ENCODE data around the gene WWC2. TPM values are rescaled to one million over a fixed set of nuclear protein-coding genes. Genes with fewer than 3 reads are reported as not detected.

WWC2 gene
- total RNA-seq, 1 experiment from 2014 or later: 42.5 TPM

DNA sequence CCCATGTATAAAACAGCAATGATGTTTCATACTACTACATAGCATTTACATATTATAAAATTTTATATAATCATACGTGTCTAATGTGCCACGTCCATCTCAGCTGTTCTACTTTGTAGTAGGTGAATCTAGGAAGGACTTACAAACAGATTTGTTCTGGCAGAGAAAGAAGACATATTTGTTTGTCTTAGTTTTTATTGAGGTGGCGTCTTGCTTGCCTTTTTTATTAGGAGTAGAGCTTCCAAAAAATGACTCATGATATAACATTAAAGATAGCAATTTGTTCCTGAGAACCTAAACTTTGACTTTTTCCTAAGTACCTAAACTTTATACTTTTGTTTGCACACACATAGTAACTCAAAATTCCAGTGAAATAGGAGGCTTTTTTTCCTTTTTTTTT lies 156.4 kb downstream of the WWC2 start:
- Histone ChIP-seq H3K9me3 (replicated peaks) (no peaks in the 10 kb centered on the region), H3K27me3 (replicated peaks) (no peaks in the 10 kb centered on the region), H3K4me3 (no peak overlapping the region), H3K36me3 (peaks cover 89% of the 10 kb centered on the region), H3K27ac (no peak overlapping the region), H3K4me1 (replicated peaks) (0 out of 2 replicates have a peak, but pooled peaks cover 3% of the 10 kb centered on the region)
- no peak for DNase-seq (ENCODE audit: low read depth in 1 of 2, low spot score in 2 of 2)

DNA sequence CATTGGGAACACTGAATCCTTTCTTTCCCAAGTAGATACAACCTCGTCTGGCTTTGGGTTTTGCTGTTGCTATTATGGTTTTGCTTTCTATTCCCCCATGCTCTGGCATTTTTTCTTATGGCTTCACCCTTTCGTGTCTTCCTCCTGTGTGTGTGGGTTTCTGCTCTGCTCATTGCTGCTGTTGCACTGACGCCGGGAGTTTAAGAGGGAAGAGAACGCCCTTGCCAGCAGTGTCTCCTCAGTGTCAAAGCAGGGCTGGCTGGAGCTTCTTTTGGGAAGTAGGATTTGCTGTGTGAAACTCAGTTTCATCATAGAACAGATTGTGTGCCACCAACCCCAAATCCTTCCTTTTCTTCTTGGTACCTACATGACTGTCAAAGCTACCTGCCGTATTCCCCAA lies 157.3 kb downstream of the WWC2 start:
- H3K36me3 ChIP-seq: peaks cover 89% of the 10 kb centered on the region
- H3K4me1 ChIP-seq (replicated peaks): 0 out of 2 replicates have a peak, but pooled peaks cover 3% of the 10 kb centered on the region
- H3K27ac ChIP-seq: no peak overlapping the region
- DNase-seq (ENCODE audit: low read depth in 1 of 2, low spot score in 2 of 2): no peak
- no peak overlapping the region for H3K4me3 ChIP-seq
- H3K27me3 ChIP-seq (replicated peaks): no peaks in the 10 kb centered on the region
- no peaks in the 10 kb centered on the region for H3K9me3 ChIP-seq (replicated peaks)

DNA sequence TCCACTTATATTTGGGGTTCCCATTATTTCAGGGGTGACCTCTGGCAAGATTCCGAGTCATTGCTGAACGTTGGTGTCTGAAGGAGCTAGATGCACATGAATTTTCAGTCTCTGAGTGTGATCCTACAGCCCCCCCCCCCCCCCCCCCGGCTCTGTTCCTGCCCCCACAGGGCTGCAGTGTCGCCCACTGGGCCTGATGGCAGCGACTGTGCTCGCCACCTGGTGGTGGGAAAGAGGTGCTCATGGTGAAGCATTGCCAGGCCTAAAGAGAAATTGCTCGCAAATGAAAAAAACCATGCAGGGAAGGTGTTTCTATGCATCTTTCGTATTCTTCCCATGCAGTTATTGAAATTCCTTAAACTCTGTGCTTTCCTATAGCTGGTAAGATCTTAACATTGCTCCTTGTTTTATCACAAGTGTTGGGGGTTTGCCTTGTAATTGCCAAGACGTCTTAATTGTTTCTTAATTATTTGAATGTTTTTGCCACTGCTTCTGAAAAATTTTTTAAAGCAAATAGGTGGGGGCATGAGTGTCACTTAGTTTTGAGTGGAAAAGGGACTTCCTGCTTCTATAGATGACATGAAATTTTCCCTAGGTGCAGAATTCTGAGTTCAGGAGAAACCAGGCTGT lies 157.8 kb downstream of the WWC2 start:
- no peak overlapping the region for H3K27ac ChIP-seq
- no peak overlapping the region for H3K4me3 ChIP-seq
- no peaks in the 10 kb centered on the region for H3K27me3 ChIP-seq (replicated peaks)
- peak; percentile 53 to 65 for DNase-seq (ENCODE audit: low read depth in 1 of 2, low spot score in 2 of 2)
- H3K4me1 ChIP-seq (replicated peaks): 0 out of 2 replicates have a peak, but pooled peaks cover 3% of the 10 kb centered on the region
- no peaks in the 10 kb centered on the region for H3K9me3 ChIP-seq (replicated peaks)
- H3K36me3 ChIP-seq: peaks cover 89% of the 10 kb centered on the region

DNA sequence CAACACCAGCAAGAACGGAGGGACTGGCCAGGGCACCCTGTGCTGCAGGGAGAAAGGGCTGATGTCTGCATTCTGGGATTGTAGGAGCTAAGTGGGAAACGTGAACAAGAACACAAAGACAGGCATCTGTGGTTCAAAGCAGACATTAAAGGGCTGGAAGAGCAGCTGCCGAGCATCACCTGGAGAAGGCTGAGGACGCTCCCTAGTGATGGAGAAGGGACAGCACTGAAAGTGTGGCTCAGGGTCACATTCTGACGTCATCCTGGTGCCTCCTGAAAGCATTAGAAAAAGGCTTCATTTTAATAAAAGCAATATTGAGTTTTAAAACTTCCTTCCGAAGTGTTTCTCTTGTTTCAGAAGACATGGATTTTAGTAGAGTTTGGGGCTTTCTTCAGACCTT lies 158.8 kb downstream of the WWC2 start:
- peaks cover 89% of the 10 kb centered on the region for H3K36me3 ChIP-seq
- no peaks in the 10 kb centered on the region for H3K27me3 ChIP-seq (replicated peaks)
- H3K27ac ChIP-seq: no peak overlapping the region
- H3K4me1 ChIP-seq (replicated peaks): peaks cover 12% of the 10 kb centered on the region
- no peak for DNase-seq (ENCODE audit: low read depth in 1 of 2, low spot score in 2 of 2)
- no peak overlapping the region for H3K4me3 ChIP-seq
- no peaks in the 10 kb centered on the region for H3K9me3 ChIP-seq (replicated peaks)

DNA sequence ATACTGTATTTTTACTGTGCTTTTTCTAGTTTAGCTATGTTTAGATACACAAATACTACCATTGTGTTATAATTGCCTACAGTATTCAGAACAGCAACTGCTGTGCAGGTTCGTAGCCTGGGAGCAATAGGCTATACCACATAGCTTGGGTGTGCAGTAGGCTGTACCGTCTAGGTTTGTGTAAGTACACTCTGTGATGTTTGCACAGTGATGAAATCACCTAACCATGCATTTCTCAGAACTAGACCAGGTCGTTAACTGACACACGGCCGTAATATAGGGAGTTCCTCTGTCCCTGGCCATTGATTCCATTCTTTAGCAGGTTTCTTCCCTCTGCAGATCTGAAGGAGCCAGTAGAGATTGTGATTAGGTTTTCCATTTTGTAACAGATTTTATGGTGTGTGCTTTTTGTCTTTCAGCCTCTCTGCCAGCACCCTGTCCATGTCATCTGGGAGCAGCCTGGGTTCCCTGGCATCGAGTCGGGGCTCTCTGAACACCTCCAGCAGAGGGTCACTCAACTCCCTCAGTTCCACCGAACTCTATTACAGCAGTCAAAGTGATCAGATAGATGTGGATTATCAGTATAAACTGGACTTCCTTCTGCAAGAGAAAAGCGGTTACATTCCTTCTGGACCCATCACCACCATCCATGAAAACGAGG lies 161.6 kb downstream of the WWC2 start:
- H3K9me3 ChIP-seq (replicated peaks): no peaks in the 10 kb centered on the region
- H3K4me1 ChIP-seq (replicated peaks): peaks cover 18% of the 10 kb centered on the region
- peaks cover 94% of the 10 kb centered on the region for H3K36me3 ChIP-seq

DNA sequence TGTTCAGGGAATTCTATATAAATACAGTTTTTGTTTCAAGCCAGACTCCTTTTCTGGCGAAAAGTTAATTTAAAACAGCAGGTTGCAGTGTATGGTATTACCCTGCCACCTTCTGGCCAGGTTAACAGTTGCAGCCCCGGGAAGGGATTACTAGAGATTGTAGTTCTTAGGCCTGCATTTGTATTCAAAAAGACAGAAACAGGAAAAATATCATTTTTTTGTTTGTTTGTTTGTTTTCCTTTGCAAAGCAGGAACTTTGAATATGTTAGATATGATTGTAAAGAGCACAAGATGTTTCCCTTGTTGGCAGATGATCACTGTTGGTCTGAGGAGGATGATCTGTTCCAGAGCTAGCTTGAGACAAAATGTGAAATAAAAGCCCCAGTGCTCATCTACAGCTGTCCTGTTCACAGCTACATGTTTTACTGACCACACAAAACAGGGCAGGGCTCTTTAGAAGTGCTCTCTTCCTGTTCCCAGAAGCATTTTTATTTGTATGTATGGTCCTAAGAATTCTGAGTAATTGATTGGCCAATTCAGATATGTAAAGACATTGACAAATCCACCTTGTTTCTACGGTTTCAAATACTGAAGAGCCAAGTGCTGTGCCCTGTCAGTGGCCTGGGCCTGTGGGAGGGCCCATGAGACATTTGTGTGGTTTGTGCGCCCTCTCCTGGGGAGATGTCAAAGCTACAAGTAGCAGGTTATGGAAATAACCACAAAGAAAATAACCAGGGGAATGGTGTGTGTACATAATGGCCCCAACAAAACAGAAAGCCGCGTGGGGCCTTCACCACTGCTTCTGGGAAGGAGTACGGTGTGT lies 163.1 kb downstream of the WWC2 start:
- peak; percentile 80 to 83 for DNase-seq (ENCODE audit: low read depth in 1 of 2, low spot score in 2 of 2)
- no peak overlapping the region for H3K27ac ChIP-seq

More for the DNA sequence above, 161.6 kb downstream of the WWC2 start:
- Histone ChIP-seq H3K27ac (no peak overlapping the region), H3K4me3 (no peak overlapping the region), H3K27me3 (replicated peaks) (no peaks in the 10 kb centered on the region)
- no peak for DNase-seq (ENCODE audit: low read depth in 1 of 2, low spot score in 2 of 2)

DNA sequence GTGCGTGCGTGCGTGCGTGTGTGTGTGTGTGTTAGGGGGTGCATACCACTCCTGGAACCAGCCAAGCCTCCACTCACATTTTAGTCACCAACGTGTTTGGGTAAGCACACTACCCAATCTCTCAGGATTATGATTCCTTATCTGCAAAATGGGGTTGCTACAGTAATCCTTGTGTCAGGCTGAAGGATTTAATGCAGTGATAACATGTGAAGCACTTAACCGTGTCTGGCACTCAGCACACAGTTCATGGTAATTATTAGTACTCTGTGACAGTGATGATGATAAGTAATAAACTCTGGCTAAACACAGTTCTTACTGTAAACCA lies 163.7 kb downstream of the WWC2 start:
- H3K9me3 ChIP-seq (replicated peaks): no peaks in the 10 kb centered on the region
- no peak for DNase-seq (ENCODE audit: low read depth in 1 of 2, low spot score in 2 of 2)
- no peaks in the 10 kb centered on the region for H3K27me3 ChIP-seq (replicated peaks)
- peaks cover 92% of the 10 kb centered on the region for H3K36me3 ChIP-seq
- H3K4me1 ChIP-seq (replicated peaks): peaks cover 15% of the 10 kb centered on the region
- no peak overlapping the region for H3K27ac ChIP-seq
- no peak overlapping the region for H3K4me3 ChIP-seq

More for the DNA sequence above, 163.1 kb downstream of the WWC2 start:
- peaks cover 92% of the 10 kb centered on the region for H3K36me3 ChIP-seq
- H3K4me1 ChIP-seq (replicated peaks): peaks cover 15% of the 10 kb centered on the region
- no peak overlapping the region for H3K4me3 ChIP-seq
- no peaks in the 10 kb centered on the region for H3K27me3 ChIP-seq (replicated peaks)
- H3K9me3 ChIP-seq (replicated peaks): no peaks in the 10 kb centered on the region

DNA sequence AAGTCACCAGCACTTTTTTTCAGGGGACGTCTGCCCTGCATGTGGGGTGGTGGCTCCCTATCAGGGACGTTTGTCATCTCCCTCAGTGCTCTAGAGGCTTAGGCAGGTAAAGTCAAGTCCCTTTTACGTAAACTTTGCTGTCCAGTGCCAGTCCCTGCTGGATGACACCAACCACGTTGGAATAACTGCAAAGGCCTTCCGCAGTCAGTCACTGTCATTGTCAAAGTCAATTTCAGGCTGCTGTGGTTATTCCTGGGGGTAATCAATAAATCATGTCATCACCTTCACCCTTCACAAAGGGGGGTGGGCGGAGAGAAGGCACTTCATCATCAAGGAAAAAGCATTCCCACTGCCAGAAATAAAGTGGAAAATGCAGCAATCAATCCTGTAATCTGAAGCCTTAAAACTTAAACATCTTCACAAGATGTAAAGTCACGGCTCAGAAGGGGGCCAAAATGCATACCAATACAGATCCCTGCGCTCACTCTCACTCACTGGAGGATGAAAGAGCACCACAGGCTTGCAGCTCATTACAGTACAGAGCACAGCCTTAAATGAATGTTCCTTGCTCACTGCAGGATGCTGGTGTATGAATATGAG lies 164.8 kb downstream of the WWC2 start:
- Histone ChIP-seq H3K36me3 (peaks cover 93% of the 10 kb centered on the region), H3K27me3 (replicated peaks) (no peaks in the 10 kb centered on the region), H3K9me3 (replicated peaks) (no peaks in the 10 kb centered on the region), H3K4me1 (replicated peaks) (peaks cover 15% of the 10 kb centered on the region), H3K4me3 (no peak overlapping the region), H3K27ac (no peak overlapping the region)
- no peak for DNase-seq (ENCODE audit: low read depth in 1 of 2, low spot score in 2 of 2)

DNA sequence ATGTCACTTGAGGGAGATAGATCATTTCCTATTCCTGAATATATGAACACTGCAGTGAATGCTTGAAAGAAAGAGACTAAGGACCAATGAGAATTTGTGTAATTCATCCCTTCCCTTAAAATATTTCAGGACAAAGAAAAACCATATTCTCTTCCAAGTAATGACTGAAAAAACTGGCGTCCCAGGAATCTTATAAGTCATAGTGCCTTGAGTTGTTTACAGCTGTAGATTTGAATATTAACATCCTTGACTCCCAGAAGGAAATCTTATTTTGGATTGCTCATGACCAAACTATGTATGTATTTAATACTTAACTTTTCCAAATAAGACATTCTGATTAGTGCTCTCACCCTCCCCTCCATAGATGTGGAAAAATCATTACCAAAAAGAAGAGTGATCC lies 165.6 kb downstream of the WWC2 start:
- Histone ChIP-seq H3K4me1 (replicated peaks) (peaks cover 15% of the 10 kb centered on the region), H3K9me3 (replicated peaks) (no peaks in the 10 kb centered on the region), H3K27me3 (replicated peaks) (no peaks in the 10 kb centered on the region), H3K27ac (no peak overlapping the region), H3K36me3 (peaks cover 94% of the 10 kb centered on the region), H3K4me3 (no peak overlapping the region)
- DNase-seq (ENCODE audit: low read depth in 1 of 2, low spot score in 2 of 2): no peak

DNA sequence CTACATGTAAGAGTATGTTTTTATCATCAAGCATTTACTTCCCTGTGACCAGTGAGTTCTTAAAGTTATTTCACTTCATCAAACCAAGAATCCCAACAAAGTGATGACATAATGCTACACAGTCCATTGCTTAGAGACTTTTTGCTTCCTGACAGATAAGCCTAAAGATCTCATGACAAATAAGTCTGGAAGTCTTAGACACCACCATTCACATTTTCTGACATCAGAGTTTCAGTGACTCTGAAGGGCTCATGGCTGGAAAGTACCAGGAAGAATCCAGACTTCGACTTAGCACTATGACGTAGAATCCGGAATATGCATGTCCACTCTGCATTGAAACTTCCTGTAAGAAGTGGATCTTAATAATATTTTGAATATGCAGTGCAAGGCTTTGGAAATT lies 167.3 kb downstream of the WWC2 start:
- H3K9me3 ChIP-seq (replicated peaks): no peaks in the 10 kb centered on the region
- no peak for DNase-seq (ENCODE audit: low read depth in 1 of 2, low spot score in 2 of 2)
- peaks cover 15% of the 10 kb centered on the region for H3K4me1 ChIP-seq (replicated peaks)
- peaks cover 92% of the 10 kb centered on the region for H3K36me3 ChIP-seq
- H3K4me3 ChIP-seq: no peak overlapping the region
- H3K27ac ChIP-seq: no peak overlapping the region
- H3K27me3 ChIP-seq (replicated peaks): no peaks in the 10 kb centered on the region

DNA sequence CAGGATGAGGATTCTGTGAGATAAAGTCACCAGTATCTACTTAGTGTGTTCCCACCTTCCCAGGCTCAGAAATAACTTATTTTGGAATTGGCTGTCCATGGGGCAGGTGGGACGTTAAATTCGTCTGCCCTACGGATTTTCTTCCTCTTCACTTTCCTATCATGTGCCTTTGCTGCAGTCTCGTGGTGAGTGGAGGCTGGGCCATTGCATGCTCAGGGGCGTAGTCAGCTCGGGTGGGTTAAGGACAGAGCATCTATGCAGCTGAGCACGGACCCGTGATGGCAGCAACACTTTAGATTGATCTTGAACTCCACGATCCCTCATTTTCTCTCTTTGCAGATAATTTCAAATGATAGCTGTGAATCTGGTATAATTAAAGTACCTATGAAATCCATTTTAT lies 169.5 kb downstream of the WWC2 start:
- H3K36me3 ChIP-seq: peaks cover 92% of the 10 kb centered on the region

DNA sequence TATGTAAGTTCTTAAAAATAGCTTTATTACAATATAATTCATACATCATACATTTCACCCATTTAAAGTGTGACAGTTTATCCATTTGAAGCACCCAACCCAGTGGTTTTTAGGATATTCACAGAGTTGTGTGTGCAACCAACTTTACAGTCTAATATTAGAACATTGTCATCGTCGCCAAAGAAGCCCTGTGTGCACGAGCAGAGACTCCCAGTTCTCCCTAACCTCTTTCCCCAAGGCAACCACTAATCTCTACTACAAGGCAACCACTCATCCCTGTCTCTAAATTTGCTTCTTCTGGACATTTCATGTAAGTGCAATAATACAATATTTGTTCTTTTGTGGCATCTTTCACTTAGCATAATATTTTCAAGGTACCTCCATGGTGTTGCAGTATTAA lies 173.3 kb downstream of the WWC2 start:
- DNase-seq (ENCODE audit: low read depth in 1 of 2, low spot score in 2 of 2): no peak
- Histone ChIP-seq H3K27ac (no peak overlapping the region), H3K4me3 (no peak overlapping the region), H3K36me3 (peaks cover 86% of the 10 kb centered on the region), H3K27me3 (replicated peaks) (no peaks in the 10 kb centered on the region), H3K9me3 (replicated peaks) (peaks cover 15% of the 10 kb centered on the region), H3K4me1 (replicated peaks) (no peaks in the 10 kb centered on the region)

More for the DNA sequence above, 169.5 kb downstream of the WWC2 start:
- H3K27me3 ChIP-seq (replicated peaks): no peaks in the 10 kb centered on the region
- no peak overlapping the region for H3K4me3 ChIP-seq
- H3K4me1 ChIP-seq (replicated peaks): 0 out of 2 replicates have a peak, but pooled peaks cover 4% of the 10 kb centered on the region
- no peak overlapping the region for H3K27ac ChIP-seq
- no peaks in the 10 kb centered on the region for H3K9me3 ChIP-seq (replicated peaks)
- DNase-seq (ENCODE audit: low read depth in 1 of 2, low spot score in 2 of 2): no peak

DNA sequence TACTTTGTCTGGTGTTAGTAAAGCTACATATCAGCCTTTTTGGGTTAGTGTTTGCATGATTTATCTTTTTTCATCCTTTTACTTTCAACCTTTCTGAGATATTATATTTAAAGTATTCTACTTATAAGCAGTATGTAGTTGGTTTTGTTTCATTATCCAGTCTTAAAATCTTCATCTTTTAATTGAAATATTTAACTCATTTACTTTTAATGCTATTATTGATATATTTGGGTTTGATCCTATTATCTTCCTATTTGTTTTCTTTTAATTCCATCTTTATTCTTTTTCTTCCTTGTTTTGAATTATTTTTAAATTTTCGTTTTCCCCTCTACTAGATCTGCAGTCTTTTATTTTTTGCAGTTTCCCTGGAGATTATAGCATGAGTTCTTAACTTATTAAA lies 177.0 kb downstream of the WWC2 start:
- no peak overlapping the region for H3K27ac ChIP-seq
- no peak overlapping the region for H3K4me3 ChIP-seq
- no peaks in the 10 kb centered on the region for H3K27me3 ChIP-seq (replicated peaks)
- H3K4me1 ChIP-seq (replicated peaks): no peaks in the 10 kb centered on the region
- peaks cover 61% of the 10 kb centered on the region for H3K36me3 ChIP-seq
- DNase-seq (ENCODE audit: low read depth in 1 of 2, low spot score in 2 of 2): no peak
- H3K9me3 ChIP-seq (replicated peaks): peaks cover 15% of the 10 kb centered on the region
